SK-N-SH (cell line): Measurements from ENCODE around the gene GH2.

ENCODE experiments used
- CTCF ChIP-seq: fragments of 200-600 bp; sonication (generic); IDR thresholded peaks from 2 replicates; pipeline ENCODE4 v1.6.1; 2017; ENCODE audit warnings: antibody characterized with exemption, mild to moderate bottlenecking, moderate library complexity
- ELF1 ChIP-seq: IDR thresholded peaks from 2 replicates; pipeline ENCODE4 v1.4.0; 2012
- EP300 ChIP-seq, 2 experiments: IDR thresholded peaks; 2 replicates each; pipeline versions ENCODE4 v1.4.0 to v1.6.1; 2012; ENCODE audit warnings: borderline replicate concordance in 1 of 2, low read depth in 1 of 2, low read length in 1 of 2
- EZH2phosphoT487 ChIP-seq: fragments of 200-600 bp; sonication (generic); IDR thresholded peaks from 2 replicates; pipeline ENCODE4 v1.6.1; 2017; ENCODE audit warnings: low read depth, mixed run types, mild to moderate bottlenecking, antibody characterized with exemption, moderate library complexity, borderline replicate concordance
- FOXJ3 ChIP-seq: sonication (generic); formaldehyde crosslinking; IDR thresholded peaks from 2 replicates; pipeline ENCODE4 v1.5.1; 2020; ENCODE audit warnings: mild to moderate bottlenecking, missing genetic modification reagents
- JUND ChIP-seq: IDR thresholded peaks from 2 replicates; pipeline ENCODE4 v1.4.0; 2012
- MAX ChIP-seq: IDR thresholded peaks from 2 replicates; pipeline ENCODE4 v1.4.0; 2012; ENCODE audit warnings: low read depth
- MEF2A ChIP-seq: IDR thresholded peaks from 2 replicates; pipeline ENCODE4 v1.4.0; 2012; ENCODE audit warnings: low read depth, borderline replicate concordance
- POLR2AphosphoS5 ChIP-seq: IDR thresholded peaks from 2 replicates; pipeline ENCODE4 v1.6.1; 2012; ENCODE audit warnings: low read depth, low read length
- RAD21 ChIP-seq: IDR thresholded peaks from 2 replicates; pipeline ENCODE4 v1.6.1; 2012; ENCODE audit warnings: mild to moderate bottlenecking, low read length
- RCOR1 ChIP-seq: fragments of 150-350 bp; IDR thresholded peaks from 2 replicates; pipeline ENCODE4 v1.6.1; 2017; ENCODE audit warnings: antibody characterized with exemption, low read length
- REST ChIP-seq: IDR thresholded peaks from 2 replicates; pipeline ENCODE4 v1.6.1; 2012; ENCODE audit warnings: mild to moderate bottlenecking, low read depth, low read length, moderate library complexity
- SIN3A ChIP-seq: IDR thresholded peaks from 2 replicates; pipeline ENCODE4 v1.6.1; 2012; ENCODE audit warnings: low read depth, mild to moderate bottlenecking, low read length, moderate library complexity, borderline replicate concordance
- TEAD4 ChIP-seq: IDR thresholded peaks from 2 replicates; pipeline ENCODE4 v1.4.0; 2012; ENCODE audit warnings: mild to moderate bottlenecking, borderline replicate concordance; ENCODE audit not compliant: insufficient read depth

- TF ChIP-seq FOXJ3, result no peak
- TF ChIP-seq TEAD4, result no peak
- TF ChIP-seq SIN3A, result no peak
- TF ChIP-seq EZH2phosphoT487, result no peak
- no peak for TF ChIP-seq EP300 (IDR thresholded peaks at IDR 0.05; ENCODE audit: borderline replicate concordance in 1 of 2, low read depth in 1 of 2, low read length in 1 of 2)
- no peak for TF ChIP-seq RAD21
- TF ChIP-seq CTCF, result no peak
- TF ChIP-seq JUND, result no peak
- TF ChIP-seq REST, result no peak
- no peak for TF ChIP-seq MEF2A
- no peak for TF ChIP-seq RCOR1
- TF ChIP-seq POLR2AphosphoS5, result no peak
- TF ChIP-seq ELF1, result no peak
- TF ChIP-seq MAX, result no peak
Observed at GRCh38 chr17:63855185-63855584, 26.6 kb downstream of the GH2 start.
